CD1c-positive myeloid dendritic cell (primary cell): ENCODE measurements around the gene PPP2R5B.
"Not testable (repeated sequence)": the region's sequence is repeated elsewhere in the genome, so short reads cannot be mapped to it uniquely, and the experiment has no call there.

ENCODE experiments used
- DNase-seq: peaks from one replicate; pipeline ENCODE4 v3.0.0-alpha.2; 2016; ENCODE audit errors: extremely low spot score

Gene PPP2R5B

DNA sequence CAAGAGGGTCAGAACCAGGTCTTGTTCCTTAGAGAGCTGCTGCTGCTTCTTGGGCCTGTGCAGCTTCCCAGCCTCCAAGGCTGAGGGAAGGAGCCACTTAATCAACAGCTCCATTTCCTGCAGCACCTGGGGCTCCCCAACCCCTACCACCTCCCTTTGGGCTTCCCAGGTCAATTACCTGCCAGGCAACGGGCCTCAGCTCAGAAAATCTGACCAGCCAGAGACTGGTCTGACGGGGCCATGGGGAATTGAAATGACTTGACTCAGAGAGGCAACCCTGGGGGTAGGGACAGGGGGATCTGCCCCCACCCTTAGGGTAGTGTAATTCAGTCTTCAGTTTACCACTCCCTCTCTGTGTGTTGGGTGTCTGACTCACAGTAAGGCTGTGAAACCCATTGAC is 52.2 kb downstream of the PPP2R5B start:
- DNase-seq, result no peak

DNA sequence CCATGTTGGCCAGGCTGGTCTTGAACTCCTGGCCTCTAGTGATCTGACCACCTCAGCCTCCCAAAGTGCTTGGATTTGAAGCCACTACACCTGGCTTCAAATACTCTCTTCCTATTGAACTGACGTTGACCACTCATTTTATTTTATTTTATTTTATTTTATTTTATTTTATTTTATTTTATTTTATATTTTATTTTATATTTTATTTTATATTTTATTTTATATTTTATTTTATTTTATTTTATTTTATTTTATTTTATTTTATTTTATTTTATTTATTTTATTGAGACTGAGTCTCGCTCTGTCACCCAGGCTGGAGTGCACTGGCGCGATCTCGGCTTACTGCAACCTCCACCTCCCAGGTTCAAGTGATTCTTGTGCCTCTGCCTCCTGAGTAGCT is 58.9 kb downstream of the PPP2R5B start:
- not testable (repeated sequence) for DNase-seq
